ENCODE measurements around the gene CCER1.

The CCER1 gene

GRCh38 chr12:90909069-90909770 lies 45.8 kb downstream of the CCER1 start:
- Histone ChIP-seq H3K9ac (ENCODE audit: low read length in 5 of 5) (no peak overlapping the region), H3K36me3 (ENCODE audit: control insufficient read depth in 5 of 5, insufficient read depth in 5 of 5, low read length in 5 of 5) (no peaks in the 10 kb centered on the region), H3K27me3 (ENCODE audit: control insufficient read depth in 5 of 5, insufficient read depth in 4 of 5, low read length in 5 of 5) (no peaks in the 10 kb centered on the region), H3K9me3 (ENCODE audit: control insufficient read depth in 5 of 5, low read length in 5 of 5) (no peaks in the 10 kb centered on the region), H3K4me1 (ENCODE audit: control insufficient read depth in 5 of 5, insufficient read depth in 5 of 5, low read length in 5 of 5) (no peaks in the 10 kb centered on the region), H3K27ac (ENCODE audit: low read depth, low read length) (no peak overlapping the region), H3K4me3 (ENCODE audit: low read depth in 1 of 5, low read length in 5 of 5) (no peak overlapping the region)

GRCh38 chr12:90908465-90908864 lies 46.5 kb downstream of the CCER1 start:
- no peak overlapping the region for H3K4me3 ChIP-seq (ENCODE audit: low read depth in 1 of 5, low read length in 5 of 5)
- H3K36me3 ChIP-seq (ENCODE audit: control insufficient read depth in 5 of 5, insufficient read depth in 5 of 5, low read length in 5 of 5) = no peaks in the 10 kb centered on the region
- H3K9ac ChIP-seq (ENCODE audit: low read length in 5 of 5) = no peak overlapping the region
- no peaks in the 10 kb centered on the region for H3K9me3 ChIP-seq (ENCODE audit: control insufficient read depth in 5 of 5, low read length in 5 of 5)
- H3K27ac ChIP-seq (ENCODE audit: low read depth, low read length) = no peak overlapping the region
- no peaks in the 10 kb centered on the region for H3K27me3 ChIP-seq (ENCODE audit: control insufficient read depth in 5 of 5, insufficient read depth in 4 of 5, low read length in 5 of 5)
- H3K4me1 ChIP-seq (ENCODE audit: control insufficient read depth in 5 of 5, insufficient read depth in 5 of 5, low read length in 5 of 5) = no peaks in the 10 kb centered on the region

- no peaks in the 10 kb centered on the region for H3K9me3 ChIP-seq (ENCODE audit: control insufficient read depth in 5 of 5, low read length in 5 of 5)
Observed at GRCh38 chr12:90905691-90906370, 49.1 kb downstream of the CCER1 start.

GRCh38 chr12:90902596-90902995 lies 52.4 kb downstream of the CCER1 start:
- Histone ChIP-seq H3K4me1 (ENCODE audit: control insufficient read depth in 5 of 5, insufficient read depth in 5 of 5, low read length in 5 of 5) (no peaks in the 10 kb centered on the region), H3K9me3 (ENCODE audit: control insufficient read depth in 5 of 5, low read length in 5 of 5) (no peaks in the 10 kb centered on the region), H3K4me3 (ENCODE audit: low read depth in 1 of 5, low read length in 5 of 5) (no peak overlapping the region), H3K9ac (ENCODE audit: low read length in 5 of 5) (no peak overlapping the region), H3K27me3 (ENCODE audit: control insufficient read depth in 5 of 5, insufficient read depth in 4 of 5, low read length in 5 of 5) (no peaks in the 10 kb centered on the region), H3K36me3 (ENCODE audit: control insufficient read depth in 5 of 5, insufficient read depth in 5 of 5, low read length in 5 of 5) (no peaks in the 10 kb centered on the region), H3K27ac (ENCODE audit: low read depth, low read length) (no peak overlapping the region)

More at GRCh38 chr12:90905691-90906370, 49.1 kb downstream of the CCER1 start:
- Histone ChIP-seq H3K27me3 (ENCODE audit: control insufficient read depth in 5 of 5, insufficient read depth in 4 of 5, low read length in 5 of 5) (no peaks in the 10 kb centered on the region), H3K4me1 (ENCODE audit: control insufficient read depth in 5 of 5, insufficient read depth in 5 of 5, low read length in 5 of 5) (no peaks in the 10 kb centered on the region), H3K36me3 (ENCODE audit: control insufficient read depth in 5 of 5, insufficient read depth in 5 of 5, low read length in 5 of 5) (no peaks in the 10 kb centered on the region), H3K27ac (ENCODE audit: low read depth, low read length) (no peak overlapping the region), H3K4me3 (ENCODE audit: low read depth in 1 of 5, low read length in 5 of 5) (no peak overlapping the region), H3K9ac (ENCODE audit: low read length in 5 of 5) (no peak overlapping the region)

Measured in subcutaneous abdominal adipose tissue (tissue), 5 donors.